ENCODE results near the gene IL17C. TPM values are rescaled to one million over a fixed set of nuclear protein-coding genes. Genes with fewer than 3 reads are reported as not detected.

IL17C gene
- total and polyA plus RNA-seq, 2 of the 8 experiments (the other 6 are each of a cell fraction or from before 2014, with no cell fraction given): 1.1 to 1.9 TPM

DNA sequence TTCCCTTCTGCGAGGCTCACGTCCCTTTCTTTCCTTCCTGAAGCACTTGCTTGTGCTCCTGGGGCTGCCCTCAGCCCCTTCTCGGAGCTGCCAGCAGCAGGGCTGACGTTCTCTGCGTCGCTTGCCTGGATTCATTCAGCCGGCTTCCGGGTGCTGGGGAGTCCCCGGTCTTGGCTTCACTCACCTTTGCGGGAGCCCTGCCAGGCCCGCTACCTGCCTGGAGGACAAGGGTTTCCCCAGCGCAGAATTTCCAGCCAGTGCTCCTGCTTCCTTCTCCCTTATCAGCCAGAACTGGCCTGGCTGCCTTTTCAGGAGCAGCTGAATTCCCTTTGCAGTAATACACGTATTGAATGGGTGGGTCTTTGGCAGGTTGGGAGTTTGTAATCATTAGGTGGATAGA, 22.1 kb upstream of the IL17C start:
- Histone ChIP-seq H3K23ac (ENCODE audit: insufficient read length) (no peak overlapping the region), H3K18ac (ENCODE audit: extremely low read depth, low read length) (no peak overlapping the region), H2AK5ac (ENCODE audit: low read depth, low read length) (no peak overlapping the region), H3K9ac (replicated peaks in 1 of 4; ENCODE audit: extremely low read depth in 1 of 4, low read depth in 3 of 4, low read length in 3 of 4) (no peak overlapping the region), H2BK5ac (ENCODE audit: low read depth, low read length) (no peak overlapping the region), H4K5ac (ENCODE audit: insufficient read length, low read depth, low read length) (no peak overlapping the region), H4K20me1 (replicated peaks in 1 of 2; ENCODE audit: control insufficient read depth in 1 of 2, insufficient read depth in 2 of 2, low read length in 2 of 2) (peaks cover 22 to 26% of the 10 kb centered on the region in 2 experiments), H3K9me3 (ENCODE audit: insufficient read depth in 2 of 2, low read depth in 1 of 2, low read length in 1 of 2) (no peaks in the 10 kb centered on the region), H3K79me2 (ENCODE audit: control insufficient read depth in 1 of 2, insufficient read depth in 2 of 2, low read length in 2 of 2) (peaks cover 0 to 15% of the 10 kb centered on the region in 2 experiments; a peak in 1 of 4 replicates), H2BK15ac (ENCODE audit: low read length) (no peak overlapping the region), H3K23me2 (ENCODE audit: low read depth, low read length) (no peaks in the 10 kb centered on the region), H4K91ac (replicated peaks; ENCODE audit: insufficient read length, low read length) (no peak overlapping the region), H3K14ac (ENCODE audit: insufficient read length) (no peak overlapping the region), H3K36me3 (ENCODE audit: control insufficient read depth in 2 of 4, insufficient read depth in 4 of 4, low read length in 3 of 4) (peaks cover 0 to 16% (median 2%) of the 10 kb centered on the region in 4 experiments; a peak in 5 of 8 replicates), H3K56ac (replicated peaks; ENCODE audit: insufficient read length, low read depth, low read length) (no peak overlapping the region), H3K4me3 (ENCODE audit: extremely low read depth in 1 of 4, insufficient read depth in 2 of 4, low read depth in 3 of 4, low read length in 4 of 4) (no peak overlapping the region), H2BK120ac (replicated peaks; ENCODE audit: low read depth, low read length) (no peak overlapping the region), H3K4me2 (ENCODE audit: insufficient read depth in 1 of 2, low read depth in 2 of 2, low read length in 2 of 2) (no peak overlapping the region), H2AFZ (ENCODE audit: low read length) (no peak overlapping the region), H2BK12ac (ENCODE audit: low read depth, low read length) (no peak overlapping the region), H2BK20ac (ENCODE audit: low read length) (no peak overlapping the region), H3K4me1 (replicated peaks in 1 of 4; ENCODE audit: control insufficient read depth in 3 of 4, insufficient read depth in 4 of 4, low read length in 3 of 4) (peaks cover 0 to 6% (median 4%) of the 10 kb centered on the region in 4 experiments; a peak in 2 of 7 replicates), H3K4ac (replicated peaks; ENCODE audit: insufficient read length, low read depth, low read length) (no peak overlapping the region), H4K8ac (ENCODE audit: extremely low read depth, insufficient read depth, low read length) (no peak overlapping the region; the same call in 1 of the 2 replicates), H3K27ac (ENCODE audit: low read depth, low read length) (no peak overlapping the region; the same call in 1 of the 2 replicates), H3K79me1 (ENCODE audit: low read depth, low read length) (peaks cover 24% of the 10 kb centered on the region), H3K27me3 (replicated peaks in 1 of 4; ENCODE audit: control insufficient read depth in 3 of 4, extremely low read depth in 1 of 4, insufficient read depth in 3 of 4, low read length in 3 of 4) (no peaks in the 10 kb centered on the region)
- FAIRE-seq (no peak), DNase-seq (ENCODE audit: low read depth in 1 of 2, low spot score in 2 of 2) (no peak)
- 92% methylated on average over 12 of the region's 13 CpGs; no CpG with 5 or more reads in 1 of the 2 experiments for WGBS, 2 experiments (ENCODE audit: extremely low coverage in 1 of 2, insufficient coverage in 1 of 2, insufficient read length in 1 of 2, insufficient replicate concordance in 2 of 2, low coverage in 1 of 2, low lambda C conversion rate in 2 of 2, missing lambda C conversion rate in 1 of 2)
- CTCF ChIA-PET (ENCODE audit: partially characterized antibody): interaction anchor here (1.0 to 3.3 kb wide), 7 partner anchors 12 to 82 kb away, joined by 3 to 18 read pairs (median 3); partner anchors contain the start of gene IL17C
- TF ChIP-seq KDM1A (IDR thresholded peaks at IDR 0.05; ENCODE audit: borderline replicate concordance, low read length): no peak
- TF ChIP-seq CREB1 (IDR thresholded peaks at IDR 0.05): no peak
- no peak for TF ChIP-seq BRCA1 (IDR thresholded peaks at IDR 0.05; ENCODE audit: low read depth, low read length)
- no peak for TF ChIP-seq SIX5 (IDR thresholded peaks at IDR 0.05; ENCODE audit: low read depth, low read length)
- no peak for TF ChIP-seq SP1 (IDR thresholded peaks at IDR 0.05; ENCODE audit: low read depth, low read length)
- TF ChIP-seq ASH2L (IDR thresholded peaks at IDR 0.05; ENCODE audit: low read length): no peak
- TF ChIP-seq, protein P1, sequence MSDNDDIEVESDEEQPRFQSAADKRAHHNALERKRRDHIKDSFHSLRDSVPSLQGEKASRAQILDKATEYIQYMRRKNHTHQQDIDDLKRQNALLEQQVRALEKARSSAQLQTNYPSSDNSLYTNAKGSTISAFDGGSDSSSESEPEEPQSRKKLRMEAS (IDR thresholded peaks at IDR 0.05): no peak
- TF ChIP-seq HDAC6 (IDR thresholded peaks at IDR 0.05; ENCODE audit: low read depth, low read length): no peak
- no peak for TF ChIP-seq JUN (IDR thresholded peaks at IDR 0.05; ENCODE audit: low read depth, low read length)
- TF ChIP-seq SRF (IDR thresholded peaks at IDR 0.05; ENCODE audit: low read depth, low read length): no peak
- TF ChIP-seq CTBP2 (IDR thresholded peaks at IDR 0.05; ENCODE audit: borderline replicate concordance, insufficient read depth, insufficient read length, low read length): no peak
- TF ChIP-seq MAFK (IDR thresholded peaks at IDR 0.05; ENCODE audit: low read depth, low read length): no peak
- TF ChIP-seq SIN3A (conservative IDR thresholded peaks at IDR 0.05 in 1 of 2, IDR thresholded peaks at IDR 0.05 in 1 of 2; ENCODE audit: low read depth in 1 of 2, low read length in 2 of 2): no peak
- no peak for TF ChIP-seq FOSL1 (IDR thresholded peaks at IDR 0.05; ENCODE audit: insufficient read depth, low read depth, low read length)
- no peak for TF ChIP-seq CBX8 (IDR thresholded peaks at IDR 0.05; ENCODE audit: borderline replicate concordance, low read depth, low read length)
- POLR2A ChIA-PET (ENCODE audit: partially characterized antibody): interaction anchor here (0.8 to 2.0 kb wide), 3 partner anchors 20 to 45 kb away, joined by 3 to 10 read pairs (median 3); partner anchors contain the start of gene IL17C

Measured in H1 (cell line).